Iris pigment epithelial cell (primary cell): ENCODE data around the gene PPP1R11.
"Not testable (repeated sequence)": the region's sequence is repeated elsewhere in the genome, so short reads cannot be mapped to it uniquely, and the experiment has no call there.

ENCODE experiments used
- DNase-seq: peaks from one replicate; pipeline ENCODE4 v3.0.0-alpha.2; 2011; ENCODE audit warnings: low read depth

Gene PPP1R11, protein sequence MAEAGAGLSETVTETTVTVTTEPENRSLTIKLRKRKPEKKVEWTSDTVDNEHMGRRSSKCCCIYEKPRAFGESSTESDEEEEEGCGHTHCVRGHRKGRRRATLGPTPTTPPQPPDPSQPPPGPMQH

GRCh38 chr6:30066577-30067459 is at the start of gene PPP1R11:
PPP1R11 (plus strand) TSS chr6:30067198; CDS start chr6:30067411, 213 bp downstream.
- peak; percentile 99 for DNase-seq

DNA sequence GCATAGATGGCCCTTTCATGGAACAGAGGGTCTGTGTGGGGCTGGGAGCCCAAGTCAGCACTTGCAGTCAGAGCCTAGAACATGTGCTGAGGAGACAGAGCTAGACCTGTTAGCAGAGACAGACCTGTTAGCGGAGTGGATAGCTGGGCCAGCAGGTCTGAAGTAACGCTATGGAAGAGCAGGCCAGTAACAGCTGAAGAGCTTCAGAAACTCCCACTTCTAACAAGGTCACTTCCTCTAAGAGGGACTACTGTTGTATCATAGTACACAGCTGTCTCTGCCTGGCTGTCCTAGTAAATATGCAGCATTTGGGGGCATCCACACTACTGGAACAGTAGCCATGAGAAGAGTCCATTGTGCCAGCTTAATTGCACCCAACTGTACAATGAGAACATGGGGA is 47.2 kb upstream of the PPP1R11 start:
- no peak for DNase-seq

DNA sequence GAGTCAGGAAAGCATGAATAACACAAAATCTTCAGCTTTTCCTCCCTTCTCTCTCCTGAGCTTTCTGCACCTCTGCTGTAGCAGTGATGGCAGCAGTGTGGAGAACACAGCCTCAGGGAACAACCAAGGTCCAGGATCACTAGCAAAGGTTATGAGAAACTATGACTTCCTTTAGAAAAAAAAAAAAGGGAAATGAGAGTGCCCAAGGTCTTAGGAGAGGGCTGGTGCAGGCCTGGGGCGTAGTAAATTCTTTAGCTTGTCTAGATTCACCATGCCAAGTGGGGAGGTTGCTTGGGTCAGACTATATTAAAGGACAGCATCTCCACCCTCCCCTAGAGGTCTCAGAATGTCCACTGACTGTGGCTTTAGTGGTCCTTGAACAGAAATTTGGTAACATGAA is 46.4 kb upstream of the PPP1R11 start:
- no peak for DNase-seq

DNA sequence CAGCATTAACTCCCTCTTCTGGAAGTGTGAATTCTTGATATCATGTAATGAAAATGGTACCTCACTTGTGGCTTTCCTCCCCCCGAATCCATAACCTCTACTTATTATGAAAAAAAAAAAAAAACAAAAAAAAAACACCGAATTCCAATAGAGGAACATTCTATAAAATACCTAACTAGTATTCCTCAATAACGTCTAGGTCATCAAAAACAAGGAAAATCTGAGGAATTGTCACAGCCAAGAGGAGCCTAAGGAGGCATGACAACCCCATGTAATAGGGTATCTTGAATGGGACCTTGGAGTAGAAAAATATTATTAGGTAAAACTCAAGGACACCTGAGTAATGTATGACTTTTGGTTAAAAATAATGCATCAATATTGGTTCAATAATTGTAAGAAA is 44.8 kb upstream of the PPP1R11 start:
- DNase-seq: no peak

GRCh38 chr6:30022712-30023111 is 44.3 kb upstream of the PPP1R11 start:
- not testable (repeated sequence) for DNase-seq

- no peak for DNase-seq
Measured at GRCh38 chr6:30025186-30025585, 41.8 kb upstream of the PPP1R11 start.

DNA sequence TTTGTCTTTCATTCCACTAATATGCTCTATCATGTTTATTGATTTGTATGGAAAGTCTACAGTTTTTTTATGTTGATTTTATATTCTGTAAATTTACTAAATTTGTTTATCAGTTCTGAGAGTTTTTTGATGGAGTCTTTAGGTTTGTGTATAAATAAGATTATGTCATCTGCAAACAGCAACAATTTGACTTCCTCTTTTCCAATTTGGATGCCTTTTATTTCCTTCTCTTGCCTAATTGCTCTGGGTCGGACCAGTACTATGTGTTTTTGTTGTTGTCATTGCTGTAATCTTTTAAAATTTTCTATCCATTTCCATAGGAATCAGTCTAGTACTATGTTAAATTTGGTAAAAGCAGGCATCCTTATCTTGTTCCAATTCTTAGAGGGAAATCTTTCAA is 37.4 kb upstream of the PPP1R11 start:
- DNase-seq: no peak

DNA sequence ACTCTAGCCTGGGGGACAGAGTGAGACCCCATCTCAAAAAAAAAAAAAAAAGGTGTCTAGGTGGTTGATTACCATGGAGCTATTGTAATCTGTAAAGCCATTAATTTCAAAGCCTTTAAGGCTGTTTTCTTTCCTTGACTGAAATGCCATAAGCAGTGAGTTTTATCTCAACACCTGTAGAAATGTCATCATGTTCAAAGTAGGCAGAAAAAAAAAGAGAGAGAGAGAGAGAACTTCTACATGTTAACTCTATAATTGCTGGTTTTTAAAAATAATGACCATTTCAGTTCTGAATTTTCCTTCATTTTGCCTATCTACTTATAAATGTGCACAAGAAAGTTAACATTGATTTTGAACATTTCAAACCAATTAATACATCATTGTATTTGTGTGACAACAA is 35.6 kb upstream of the PPP1R11 start:
- no peak for DNase-seq

DNA sequence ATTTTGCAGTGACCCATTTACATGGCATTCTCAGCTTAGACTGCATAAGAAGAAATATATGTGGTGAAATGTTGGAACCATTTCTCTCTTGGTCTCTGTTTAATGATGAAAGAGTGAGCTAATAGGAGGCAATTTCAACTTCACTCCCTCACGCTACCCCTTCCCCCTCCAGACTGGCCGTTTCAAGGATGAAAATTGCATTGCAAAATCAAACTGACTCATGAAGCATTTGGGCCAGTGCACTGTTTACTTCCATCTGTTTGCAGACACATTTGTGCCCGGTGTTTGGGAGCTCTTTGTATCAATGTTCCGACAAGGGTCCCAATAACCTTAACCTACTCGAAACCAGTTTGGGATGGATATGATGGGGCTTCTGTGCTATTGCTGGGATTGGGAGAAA is 33.6 kb upstream of the PPP1R11 start:
- DNase-seq: peak; percentile 88

DNA sequence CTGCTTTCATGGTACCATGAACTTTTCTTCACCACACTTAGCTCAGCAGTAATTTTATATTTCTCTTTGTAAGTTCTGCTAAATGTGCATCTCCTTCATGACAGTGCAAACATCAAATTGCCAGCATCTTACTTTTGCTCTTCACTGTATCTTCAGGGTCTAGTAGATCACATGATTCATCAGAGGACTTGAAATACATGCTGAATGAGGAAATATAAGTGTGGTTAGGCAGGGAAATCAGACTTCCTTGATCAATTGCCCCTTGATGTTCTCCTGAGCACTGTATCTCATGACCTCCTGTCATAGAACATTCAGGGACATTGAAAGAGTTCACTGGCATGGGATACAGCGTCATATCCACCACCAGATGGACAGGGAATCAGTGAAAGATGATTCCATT is 31.2 kb upstream of the PPP1R11 start:
- no peak for DNase-seq

- DNase-seq: peak; percentile 34
Measured at GRCh38 chr6:30037182-30037788, 29.7 kb upstream of the PPP1R11 start.

- no peak for DNase-seq
Measured at GRCh38 chr6:30041221-30041620, 25.8 kb upstream of the PPP1R11 start.

GRCh38 chr6:30041821-30042220 is 25.2 kb upstream of the PPP1R11 start:
- DNase-seq: peak; percentile 22

GRCh38 chr6:30042476-30042875 is 24.5 kb upstream of the PPP1R11 start:
- DNase-seq: no peak

DNA sequence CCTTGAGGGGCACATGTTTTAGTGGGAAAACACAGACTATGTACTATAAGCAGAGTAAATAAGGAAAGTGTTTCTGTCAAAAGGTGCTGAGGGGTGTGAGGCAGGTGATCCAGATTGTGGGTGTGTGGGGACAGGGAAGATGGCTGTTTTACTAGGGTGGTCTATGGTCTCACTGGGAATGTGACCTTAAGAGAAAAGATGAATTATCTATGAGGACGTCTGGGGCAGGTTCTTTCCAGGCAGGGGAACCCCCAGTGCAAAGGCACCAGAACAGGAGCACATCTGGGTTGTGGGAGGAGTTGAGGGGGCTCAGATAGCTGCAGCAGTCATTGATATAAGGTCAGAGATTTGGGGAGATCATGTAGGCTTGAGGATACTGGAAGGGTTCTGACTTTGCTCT is 24.1 kb upstream of the PPP1R11 start:
- DNase-seq: no peak

GRCh38 chr6:30043744-30044143 is 23.3 kb upstream of the PPP1R11 start:
- DNase-seq: no peak

- DNase-seq: peak; percentile 51
Measured at GRCh38 chr6:30044630-30045029, 22.4 kb upstream of the PPP1R11 start.

- DNase-seq: no peak
Measured at GRCh38 chr6:30047220-30047619, 19.8 kb upstream of the PPP1R11 start.

GRCh38 chr6:30053682-30054081 is 13.3 kb upstream of the PPP1R11 start:
- no peak for DNase-seq

DNA sequence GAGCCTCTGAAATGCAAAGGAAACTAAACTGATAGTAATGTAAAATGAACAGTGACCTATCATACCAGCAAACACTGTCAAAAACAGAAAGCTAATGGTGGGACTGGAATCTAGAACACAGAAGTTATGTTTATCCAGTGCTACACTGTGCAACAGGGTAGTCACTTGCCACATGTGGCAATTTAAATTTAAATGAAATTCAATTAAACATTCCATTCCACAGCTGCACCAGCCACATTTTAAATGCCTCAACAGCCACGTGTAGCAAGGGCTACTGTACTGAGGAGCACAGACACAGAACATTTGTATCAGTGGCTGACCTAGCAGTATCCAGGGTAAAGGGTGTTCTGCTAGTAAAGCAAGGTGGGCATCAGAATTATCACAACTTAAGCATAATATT is 11.5 kb upstream of the PPP1R11 start:
- DNase-seq: no peak

DNA sequence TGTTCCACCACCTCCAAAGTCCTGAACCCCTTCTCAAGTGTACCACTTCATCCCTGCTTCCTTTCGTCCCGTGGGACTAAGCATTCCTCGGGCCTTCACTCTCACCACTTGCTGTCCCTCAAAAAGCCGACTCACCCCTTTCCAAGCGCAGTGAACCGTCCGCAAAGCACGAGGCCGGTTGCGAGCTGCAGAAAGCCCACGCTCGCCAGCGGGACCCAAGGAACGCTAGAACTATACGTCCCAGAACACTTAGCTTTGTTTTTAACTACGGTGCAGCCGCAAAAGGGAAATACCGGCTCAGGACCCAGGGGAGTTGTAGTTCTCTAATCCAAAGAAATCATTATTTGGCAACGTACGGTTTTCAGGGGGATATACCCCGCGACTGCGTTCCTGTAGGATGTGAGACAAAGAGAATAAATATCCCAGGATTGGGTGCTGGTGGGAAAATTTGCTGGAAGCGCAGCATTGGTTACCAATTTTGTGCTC is 6.3 kb upstream of the PPP1R11 start:
- peak; percentile 50 for DNase-seq

GRCh38 chr6:30061092-30061857 is 5.7 kb upstream of the PPP1R11 start, which contains the start of gene POLR1H:
POLR1H (plus strand) TSS chr6:30061265; CDS start chr6:30061525, 260 bp downstream.
- peak; percentile 96 for DNase-seq
